Epidermal melanocyte (primary cell): ENCODE results near the gene PCDH9.

Experiments
- DNase-seq: peaks from one replicate; pipeline ENCODE4 v3.0.0; 2011; ENCODE audit warnings: low spot score; ENCODE audit not compliant: insufficient read length

PCDH9 gene

DNA sequence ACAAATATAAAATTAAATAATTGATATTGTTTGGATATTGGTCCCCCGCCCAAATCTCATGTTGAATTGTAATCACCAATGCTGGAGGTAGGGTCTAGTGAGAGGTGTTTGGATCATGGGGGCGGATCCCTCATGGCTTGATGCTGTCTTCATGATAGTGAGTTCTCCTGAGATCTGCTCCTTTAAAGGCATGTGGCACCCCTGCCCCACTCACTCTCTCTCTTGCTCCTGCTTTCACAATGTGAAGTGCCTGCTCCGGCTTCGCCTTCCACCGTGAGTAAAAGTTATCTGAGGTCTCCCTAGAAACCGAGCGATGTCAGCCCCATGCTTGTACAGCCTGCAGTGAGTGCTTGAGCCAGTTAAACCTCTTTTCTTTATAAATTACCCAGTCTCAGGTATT, 248.2 kb downstream of the PCDH9 start:
- DNase-seq = no peak

DNA sequence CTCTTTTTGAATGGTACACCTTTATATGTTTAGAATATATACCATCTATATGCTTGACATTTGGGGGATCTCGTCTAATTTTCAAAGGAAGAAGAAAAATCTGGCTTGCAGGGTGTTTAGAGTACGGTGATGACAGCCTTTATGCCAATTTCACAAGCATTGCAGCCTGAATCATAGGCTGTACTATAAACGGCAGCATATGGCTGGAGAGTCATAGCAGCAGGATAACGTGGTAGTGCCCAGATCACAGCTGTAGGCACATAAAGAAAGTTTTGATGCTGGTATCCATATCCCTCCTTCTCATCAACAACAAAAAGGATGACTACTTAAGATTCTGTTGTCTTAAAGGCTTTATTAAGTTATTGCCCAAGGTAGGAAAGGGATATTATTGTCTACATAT, 253.0 kb downstream of the PCDH9 start:
- no peak for DNase-seq

DNA sequence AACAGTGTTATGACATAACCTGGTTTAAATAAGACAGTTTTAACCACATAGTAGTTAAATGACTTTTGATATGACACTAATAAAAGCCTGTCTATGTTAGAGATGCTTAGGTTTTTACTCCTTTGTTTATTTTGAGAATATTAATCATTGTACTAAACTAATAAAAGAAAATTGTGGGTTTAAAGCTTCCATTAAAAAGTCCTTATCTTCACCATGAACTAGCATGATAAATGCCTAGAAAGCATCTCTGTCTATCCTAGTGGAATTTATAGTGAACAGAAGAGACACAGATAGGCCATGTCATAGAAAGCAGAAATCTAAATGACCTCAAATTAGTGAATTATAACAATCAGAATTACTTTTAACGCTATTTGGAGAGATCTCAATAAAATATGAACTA, 255.2 kb downstream of the PCDH9 start:
- DNase-seq = no peak

DNA sequence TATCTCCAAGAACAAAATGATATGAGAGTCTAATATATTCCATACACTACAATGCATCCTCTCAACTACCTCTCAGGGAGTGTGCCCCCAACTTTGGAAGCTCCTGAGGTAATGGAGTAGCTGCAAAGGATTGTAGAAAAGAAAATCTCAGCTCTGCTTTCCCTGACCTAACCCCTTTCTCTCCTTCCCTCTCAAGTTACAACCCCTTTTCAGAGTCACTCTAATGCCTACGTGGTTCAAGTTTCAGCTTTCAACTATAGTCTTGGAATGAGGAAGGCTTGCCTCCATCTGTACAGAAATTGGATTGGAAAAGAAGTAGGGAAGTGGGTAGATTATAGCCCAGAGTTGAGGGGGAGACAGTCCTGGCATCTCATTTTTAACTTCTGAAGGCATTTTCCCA, 256.0 kb downstream of the PCDH9 start:
- no peak for DNase-seq

DNA sequence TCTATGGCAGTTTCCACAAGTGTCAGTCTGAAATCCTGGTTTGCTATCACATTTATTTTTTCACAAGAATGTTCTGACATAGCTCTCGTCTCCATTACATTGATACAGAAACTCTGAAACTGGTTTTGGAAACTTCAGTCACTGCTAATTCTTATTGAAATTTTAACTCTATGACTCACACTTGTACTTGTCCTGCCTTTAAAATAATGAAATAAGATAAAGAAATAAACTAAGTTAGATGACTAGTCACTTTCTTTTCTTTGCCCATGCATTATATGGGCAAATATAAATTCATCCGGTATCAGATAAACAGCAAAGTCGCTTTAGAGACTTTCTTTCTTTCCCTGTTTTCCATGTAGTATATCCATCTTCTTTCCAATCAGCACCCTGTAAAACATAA, 257.5 kb downstream of the PCDH9 start:
- DNase-seq = no peak

DNA sequence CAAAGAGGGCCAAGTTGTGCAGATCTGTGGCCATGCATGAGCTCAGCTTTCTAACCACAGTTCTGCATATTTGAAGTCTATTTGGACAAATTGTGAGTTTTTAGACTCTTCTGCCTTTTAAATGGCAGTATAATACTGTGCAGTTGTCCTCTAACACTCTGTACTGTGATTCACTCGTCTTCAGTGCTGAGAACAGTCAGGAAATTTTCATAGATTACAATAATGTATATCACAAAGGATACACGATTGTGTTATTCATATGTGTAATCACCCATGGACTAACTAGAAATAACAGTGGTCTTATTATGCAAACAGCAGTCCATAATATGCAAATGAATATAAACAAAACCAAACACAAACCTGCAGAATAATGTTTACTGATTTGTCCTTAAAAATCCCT, 259.1 kb downstream of the PCDH9 start:
- no peak for DNase-seq

DNA sequence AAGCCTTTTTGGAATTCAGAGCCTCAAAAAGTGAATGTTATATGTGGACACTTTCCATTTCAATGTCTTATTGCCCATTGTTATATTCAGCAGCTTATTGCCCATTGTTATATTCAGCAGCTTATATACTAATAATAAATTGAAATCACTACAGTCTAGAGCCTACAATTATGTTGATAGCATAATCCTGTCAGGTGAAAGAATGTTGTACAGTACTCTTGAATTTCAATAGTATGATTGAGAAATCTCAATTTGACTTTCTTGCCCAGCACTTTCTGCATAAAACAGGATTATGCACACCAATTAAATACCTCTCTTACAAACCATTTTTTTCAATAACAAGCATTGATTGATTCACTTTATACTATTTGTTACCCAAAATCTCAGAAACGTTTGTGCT, 260.8 kb downstream of the PCDH9 start:
- no peak for DNase-seq

DNA sequence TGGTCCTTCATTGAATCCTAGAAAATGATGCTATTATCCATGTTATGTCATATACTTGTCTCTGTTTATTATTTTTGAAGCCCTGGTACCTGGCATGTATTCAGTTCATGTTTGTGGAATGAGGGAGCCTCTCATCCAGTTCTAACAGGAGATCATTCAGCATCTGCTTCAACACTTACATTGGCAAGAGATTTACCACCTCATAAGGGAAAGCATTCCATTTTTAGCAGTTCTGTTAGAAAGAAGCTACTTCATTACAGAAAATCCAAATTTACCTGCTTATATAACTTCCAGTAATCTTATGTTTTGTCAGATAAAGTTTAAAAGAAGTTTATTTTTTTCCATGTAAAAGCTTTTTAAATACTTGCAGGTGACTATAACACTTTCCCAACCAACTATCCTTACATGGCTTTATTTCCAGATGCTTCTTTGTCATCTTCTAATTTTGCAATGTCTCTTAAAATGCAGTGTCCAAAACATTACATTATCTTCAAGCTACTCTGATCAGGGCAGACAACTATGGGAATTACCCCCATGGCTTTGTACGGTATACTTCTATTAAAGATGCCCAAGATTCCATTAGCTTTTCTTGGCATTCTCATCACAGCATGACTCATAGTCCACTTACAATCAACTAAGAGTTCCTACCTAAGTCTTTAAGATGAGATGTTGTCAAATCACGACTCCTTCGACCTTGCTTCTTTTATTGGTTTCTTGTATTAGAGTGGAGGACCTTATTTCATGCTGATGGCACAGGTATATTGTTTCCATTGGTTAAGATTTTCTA, 262.1 kb downstream of the PCDH9 start:
- no peak for DNase-seq

DNA sequence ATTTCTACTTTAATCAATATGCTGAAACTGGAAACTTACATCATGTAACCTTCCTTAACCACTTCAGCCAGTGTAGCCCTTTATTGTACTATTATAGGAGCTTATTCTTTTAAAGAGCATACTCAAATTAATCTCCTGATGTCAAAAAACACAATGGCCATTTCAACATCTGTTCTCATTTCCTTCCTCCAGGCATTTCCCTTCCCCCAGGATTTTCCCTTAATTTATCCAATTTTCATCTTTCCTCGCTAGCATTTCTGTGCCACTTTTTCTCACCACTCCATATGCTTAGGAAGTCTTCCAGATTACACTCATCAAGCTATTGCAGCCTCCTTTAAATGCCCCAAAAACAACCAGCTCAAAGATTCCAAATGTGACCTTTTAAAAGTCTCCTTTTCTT, 265.0 kb downstream of the PCDH9 start:
- DNase-seq = no peak

DNA sequence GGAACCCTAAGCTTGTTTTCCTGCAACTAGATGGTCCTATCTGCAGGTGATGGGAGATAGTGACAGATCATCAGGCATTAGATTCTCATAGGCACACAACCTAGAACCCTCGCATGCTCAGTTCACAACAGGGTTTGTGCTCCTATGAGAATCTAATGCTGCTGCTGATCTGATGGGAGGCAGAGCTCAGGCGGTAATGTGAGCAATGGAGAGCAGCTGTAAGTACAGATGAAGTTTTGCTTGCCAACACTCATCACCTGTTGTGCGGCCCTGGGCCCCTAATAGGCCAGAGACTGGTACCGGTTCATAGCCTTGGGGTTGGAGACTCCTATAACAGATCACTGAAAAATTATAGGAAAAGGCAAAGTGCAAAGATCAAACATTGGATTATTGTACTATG, 267.2 kb downstream of the PCDH9 start:
- DNase-seq = no peak

DNA sequence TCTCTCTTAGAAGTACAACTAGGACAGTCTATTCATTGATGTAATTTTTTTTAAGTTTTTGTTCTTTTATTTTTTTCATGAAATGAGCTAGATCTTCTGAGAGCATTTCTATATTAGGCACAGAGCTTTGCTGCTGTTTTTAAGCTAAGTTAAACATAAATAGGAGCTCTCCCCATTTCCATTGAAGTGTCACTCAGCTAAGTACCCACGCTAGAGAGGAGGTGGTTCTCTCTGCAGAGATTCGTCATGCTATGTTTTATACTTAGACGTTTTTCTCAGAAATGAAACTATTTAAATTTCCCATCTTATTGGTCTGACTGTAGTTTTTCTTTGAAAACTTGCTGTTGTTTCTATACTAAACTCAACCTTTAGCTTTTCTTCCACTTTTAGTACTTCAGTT, 271.5 kb downstream of the PCDH9 start:
- DNase-seq = no peak

DNA sequence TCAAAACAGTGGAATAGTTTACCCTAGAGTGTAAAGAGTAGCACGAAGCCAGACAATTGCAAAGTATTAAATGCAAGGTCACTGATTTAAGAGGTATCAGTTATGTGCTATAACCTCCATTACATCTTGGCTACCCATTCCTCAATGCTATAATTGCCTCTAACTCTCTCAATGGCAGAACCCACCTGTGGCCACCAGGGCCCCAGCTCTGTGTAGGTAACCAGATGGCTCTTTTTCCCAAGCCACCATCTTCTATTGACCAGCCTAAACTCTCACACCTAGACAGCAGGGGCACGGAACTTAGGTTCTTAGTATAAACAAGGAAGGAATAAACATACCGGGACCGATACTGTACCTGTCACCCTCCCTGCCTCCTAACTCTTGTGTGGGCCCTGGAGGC, 277.6 kb downstream of the PCDH9 start:
- no peak for DNase-seq

DNA sequence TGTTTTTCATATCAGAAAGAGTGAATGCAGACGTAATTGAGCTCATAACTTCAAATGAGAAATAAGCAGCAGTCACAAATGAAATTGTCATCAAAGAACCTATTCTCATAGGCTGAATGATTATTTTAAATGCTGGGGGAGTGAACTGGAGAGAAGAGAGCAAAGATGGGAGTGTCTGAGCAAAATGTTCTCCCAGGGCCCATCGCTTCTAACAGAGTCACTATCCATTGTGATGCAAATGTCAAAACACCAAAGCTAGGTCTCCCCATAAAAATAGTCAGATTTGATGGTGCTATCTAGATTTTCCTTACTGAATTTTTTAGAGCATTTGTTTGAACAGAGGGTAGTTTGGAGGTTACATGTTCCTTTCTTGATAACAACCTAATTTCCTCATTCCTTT, 278.7 kb downstream of the PCDH9 start:
- no peak for DNase-seq

DNA sequence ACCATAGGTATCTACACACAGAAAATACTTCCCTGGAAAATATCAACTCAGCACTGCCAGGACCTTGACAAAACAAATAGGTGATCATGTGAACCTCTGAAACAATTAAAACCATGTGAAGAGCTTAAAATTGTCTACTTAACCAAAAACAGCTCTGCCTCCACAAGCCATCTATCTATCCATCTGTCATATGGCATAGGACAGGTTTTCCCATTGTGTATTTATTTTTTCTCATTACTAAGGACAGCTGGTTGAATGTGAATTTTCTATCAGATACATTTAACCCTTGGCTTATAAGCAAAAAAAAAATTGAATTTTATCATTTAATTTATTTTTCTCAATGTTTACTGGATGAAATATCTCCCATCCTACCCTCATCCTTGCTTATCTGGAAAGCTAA, 279.5 kb downstream of the PCDH9 start:
- DNase-seq = no peak

DNA sequence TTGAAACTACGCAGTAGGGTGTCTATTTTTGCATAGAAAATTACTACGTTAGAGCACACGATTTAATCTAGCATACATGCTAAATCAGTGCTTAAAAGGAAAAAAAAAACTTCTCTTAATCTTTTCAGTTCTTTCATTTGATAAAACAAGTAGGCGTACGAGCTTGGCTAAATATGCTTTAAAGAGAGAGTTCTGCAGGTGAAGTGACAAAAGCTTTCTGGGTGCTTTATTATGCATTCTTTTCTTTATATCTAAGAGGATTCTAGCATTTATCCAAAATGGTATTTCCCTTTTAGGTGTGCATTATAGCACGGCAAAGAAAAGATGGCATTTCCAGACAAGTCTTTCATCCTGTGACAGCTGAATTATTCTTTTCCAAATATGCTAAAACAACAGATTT, 281.2 kb downstream of the PCDH9 start:
- no peak for DNase-seq

DNA sequence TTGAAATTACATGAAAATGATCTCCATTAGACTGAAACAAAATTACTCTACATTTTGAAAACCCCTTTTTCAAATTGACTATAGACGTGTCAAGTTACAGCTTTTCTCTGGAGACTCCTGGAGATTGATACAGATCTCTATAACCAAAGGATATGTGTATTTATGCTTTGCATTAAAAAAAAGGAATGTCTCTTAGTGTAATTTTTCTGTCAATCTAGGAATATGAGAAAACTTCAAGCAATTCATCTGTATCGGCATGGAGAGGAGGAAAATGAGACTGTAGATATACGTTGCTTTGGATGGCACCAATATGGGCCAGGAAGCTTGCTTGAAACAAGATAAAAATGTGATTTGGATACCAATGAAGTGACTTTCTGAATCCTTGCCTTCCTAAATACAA, 286.6 kb downstream of the PCDH9 start:
- no peak for DNase-seq

DNA sequence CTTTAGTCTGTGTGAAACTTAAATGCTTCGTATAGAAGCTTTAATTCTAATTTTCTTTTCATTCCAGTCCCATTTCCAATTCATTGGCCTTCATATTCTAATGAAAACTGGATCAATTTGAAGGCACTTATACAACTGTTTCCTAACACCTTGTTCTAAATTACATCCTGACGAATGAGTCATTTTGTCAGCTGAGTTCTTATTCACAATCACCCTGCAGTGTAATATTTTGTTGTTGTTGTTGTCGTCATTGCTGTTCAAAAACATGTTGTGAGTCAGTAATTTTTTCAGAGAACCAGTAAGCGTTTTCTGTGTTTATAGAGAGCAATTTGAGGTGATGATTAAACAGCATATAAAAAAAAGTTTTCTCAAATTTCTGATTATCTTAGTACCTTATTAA, 290.0 kb downstream of the PCDH9 start:
- DNase-seq = no peak

DNA sequence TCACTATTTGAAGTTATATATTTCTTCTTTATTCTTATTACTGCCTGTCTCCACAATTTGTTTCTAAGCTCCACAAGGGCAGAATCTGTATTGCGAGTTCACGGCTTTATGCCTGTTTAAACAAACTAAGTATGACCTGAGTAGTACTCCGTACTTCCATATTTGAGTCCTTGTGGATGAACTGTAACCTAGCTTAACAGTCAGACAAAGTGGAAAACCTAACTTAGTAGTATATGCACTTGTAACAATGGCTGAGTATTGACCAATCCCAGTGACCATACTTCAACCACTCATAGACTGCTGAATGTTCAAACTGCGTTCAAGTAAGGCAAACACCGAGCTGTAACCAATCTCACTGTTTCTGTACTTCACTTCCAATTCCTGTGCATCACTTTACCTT, 292.7 kb downstream of the PCDH9 start:
- DNase-seq = no peak

DNA sequence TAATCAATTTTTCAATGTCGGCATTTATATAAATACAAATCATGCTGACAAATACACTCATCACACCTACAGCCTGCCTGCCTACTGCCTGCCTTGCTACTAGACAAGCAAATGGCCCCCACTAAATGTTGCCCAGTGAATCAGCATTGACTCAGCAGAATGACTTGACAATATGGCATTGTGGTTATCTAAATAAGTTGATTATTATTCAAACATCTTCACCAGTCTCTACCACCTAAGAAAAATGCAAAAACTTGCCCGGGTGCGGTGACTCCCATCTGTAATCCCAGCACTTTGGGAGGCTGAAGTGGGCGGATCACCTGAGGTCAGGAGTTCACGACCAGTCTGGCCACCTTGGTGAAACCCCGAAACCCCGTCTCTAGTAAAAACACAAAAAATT, 296.1 kb downstream of the PCDH9 start:
- no peak for DNase-seq

DNA sequence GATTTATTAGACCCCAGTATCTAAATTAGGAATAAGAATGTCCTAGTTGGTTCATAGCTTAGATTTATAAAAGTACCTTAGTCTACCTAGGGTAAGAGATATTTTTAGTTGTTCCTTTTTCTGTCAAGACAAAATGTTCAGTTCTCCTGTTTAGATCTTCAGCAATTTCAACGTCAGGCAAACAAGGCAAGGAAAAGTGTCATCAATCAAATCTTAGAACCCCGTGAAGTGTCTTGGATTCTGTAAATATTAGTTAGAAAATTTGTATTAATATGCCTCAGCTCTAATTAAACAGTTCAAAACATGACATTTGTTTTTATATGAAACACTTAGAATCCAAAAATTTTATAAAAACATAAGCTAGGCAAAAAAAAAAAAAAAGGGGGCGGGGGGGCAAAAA, 296.6 kb downstream of the PCDH9 start:
- DNase-seq = no peak

DNA sequence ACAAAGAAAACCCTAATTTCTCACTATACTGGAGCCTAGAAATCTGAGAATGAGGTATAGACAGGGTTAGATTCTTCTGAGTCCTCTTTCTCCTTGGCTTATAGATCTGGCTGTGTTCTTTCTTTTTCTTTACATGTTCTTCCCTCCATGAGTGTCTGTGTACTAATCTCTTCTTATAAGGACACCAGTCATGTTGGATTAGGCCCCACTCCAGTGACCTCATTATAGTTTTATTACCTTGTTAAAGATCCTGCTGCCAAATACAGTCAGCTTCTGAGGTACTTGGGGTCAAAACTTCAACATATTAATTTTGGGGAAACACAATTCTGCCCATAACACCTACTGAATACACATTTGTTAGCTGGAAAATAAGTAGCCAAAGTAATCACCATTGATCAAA, 302.6 kb downstream of the PCDH9 start:
- DNase-seq = no peak

DNA sequence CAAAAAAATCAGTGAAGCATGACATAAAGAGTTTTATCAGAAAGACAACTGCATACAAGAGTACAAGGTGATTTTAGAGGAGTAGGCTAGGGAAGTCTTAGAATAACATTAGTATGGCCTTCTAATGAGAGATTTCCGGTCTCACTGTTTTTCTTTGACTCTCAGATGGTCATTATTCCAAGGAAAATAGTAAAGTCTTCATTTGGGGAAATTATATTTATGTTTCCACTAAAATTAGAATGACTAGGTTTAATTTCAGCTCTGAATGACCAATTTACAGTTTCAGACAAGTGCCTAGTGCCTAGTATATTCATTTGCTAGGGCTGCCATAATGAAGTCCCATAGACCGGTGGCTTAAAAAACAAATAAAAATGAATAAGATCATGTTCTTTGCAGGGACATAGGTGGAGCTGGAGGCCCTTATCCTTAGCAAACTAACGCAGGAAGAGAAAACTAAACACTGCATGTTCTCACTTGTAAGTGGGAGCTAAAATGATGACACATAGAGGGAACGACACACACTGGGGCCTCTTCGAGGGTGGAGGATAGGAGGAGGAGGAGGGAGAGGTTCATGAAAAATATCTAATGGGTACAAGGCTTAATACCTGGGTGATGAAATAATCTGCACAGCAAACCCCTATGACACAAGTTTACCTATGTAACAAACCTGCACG, 303.1 kb downstream of the PCDH9 start:
- DNase-seq = no peak

DNA sequence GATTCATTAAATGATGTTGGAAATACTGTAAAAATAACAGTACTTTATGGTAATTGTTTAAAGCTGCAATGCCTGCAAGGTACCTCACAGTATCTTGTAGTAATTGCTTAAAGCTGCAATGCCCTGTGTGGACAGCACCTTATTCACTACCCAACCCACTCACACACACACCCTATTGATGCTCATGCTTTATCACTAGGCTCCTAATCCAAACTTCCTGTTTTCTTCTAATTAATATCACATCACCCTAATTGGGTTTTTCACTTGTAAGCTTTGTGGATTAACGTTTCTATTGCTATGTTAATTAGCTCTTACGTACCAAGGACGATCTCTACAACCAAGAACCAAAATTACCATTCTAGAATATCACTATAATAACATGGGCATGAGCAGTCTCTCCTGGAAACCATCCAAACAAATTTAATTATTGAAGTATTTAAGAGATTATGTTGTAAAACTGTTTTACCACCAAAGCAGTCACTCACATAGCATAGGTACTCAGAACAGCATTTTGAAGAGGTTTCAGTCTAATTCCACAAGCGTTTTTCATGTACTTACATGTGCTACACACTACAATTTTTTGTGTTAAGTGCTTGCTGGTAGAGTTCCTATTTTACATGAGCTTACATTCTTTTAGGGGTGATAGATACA, 303.8 kb downstream of the PCDH9 start:
- DNase-seq = no peak
